HTR-8/SVneo (cell line): ENCODE results near the gene VAPB.

ENCODE experiments used
- DNase-seq: peaks from one replicate; pipeline ENCODE4 v3.0.0; 2011; ENCODE audit warnings: low spot score, mixed read lengths; ENCODE audit not compliant: insufficient read length
- FAIRE-seq: peaks from 2 replicates; lab custom pipeline; 2011; peaks lifted over from hg19 to GRCh38; lab: Jason Lieb, UNC

Gene VAPB

GRCh38 chr20:58497724-58498469 lies 108.9 kb downstream of the VAPB start:
- DNase-seq = no peak
- peak; percentile 20 for FAIRE-seq

GRCh38 chr20:58498470-58499068 lies 109.5 kb downstream of the VAPB start:
- FAIRE-seq (no peak), DNase-seq (no peak)

- no peak for FAIRE-seq
Measured at GRCh38 chr20:58500256-58500655, 111.2 kb downstream of the VAPB start.

More at GRCh38 chr20:58500256-58500655, 111.2 kb downstream of the VAPB start:
- no peak for DNase-seq
